Activated CD8-positive, alpha-beta memory T cell treated with anti-CD3 and anti-CD28 coated beads for 24 hours (primary cell): ENCODE measurements around the gene GSAP.

Experiments used
- DNase-seq: peaks from one replicate; pipeline ENCODE4 v3.0.0-alpha.2; 2020

The GSAP gene

DNA sequence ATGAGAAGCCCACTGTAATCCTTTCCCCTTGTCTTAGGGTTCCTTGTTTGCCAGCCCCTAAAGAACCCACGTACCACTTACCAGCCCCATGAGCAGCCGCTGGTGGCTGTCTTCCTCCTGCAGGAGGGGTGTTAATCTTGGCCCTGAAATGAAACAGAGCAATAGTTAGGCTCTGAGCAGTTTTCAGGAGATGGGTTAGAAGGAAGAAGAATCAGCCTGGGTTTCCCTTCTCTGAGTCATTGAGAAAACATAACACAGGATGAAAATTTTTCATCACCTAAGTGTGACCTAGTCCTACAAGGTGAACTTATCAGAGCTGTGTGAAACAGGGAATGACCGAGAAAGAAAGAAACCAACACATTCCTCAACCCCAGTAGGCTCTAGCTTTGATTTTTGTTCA, 90.0 kb downstream of the GSAP start:
- no peak for DNase-seq

DNA sequence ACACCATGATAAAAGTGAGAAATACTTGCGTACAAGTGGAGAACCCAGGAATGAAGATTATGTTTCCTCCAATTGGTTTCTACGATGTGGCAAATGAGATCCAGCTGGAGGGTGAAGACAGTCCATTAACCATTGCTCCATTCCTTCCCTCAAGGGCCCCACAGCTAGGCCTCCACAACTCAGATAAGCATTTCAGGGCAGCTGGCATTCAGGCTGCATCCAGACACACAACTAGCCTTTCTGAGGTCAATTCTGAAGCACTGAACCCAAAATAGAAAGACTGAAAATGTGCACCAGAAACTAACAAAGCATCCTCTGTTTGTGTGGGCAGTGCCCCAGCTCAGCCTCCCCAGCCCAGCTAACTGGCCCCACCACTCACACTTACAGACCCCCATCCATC, 94.8 kb downstream of the GSAP start:
- no peak for DNase-seq

DNA sequence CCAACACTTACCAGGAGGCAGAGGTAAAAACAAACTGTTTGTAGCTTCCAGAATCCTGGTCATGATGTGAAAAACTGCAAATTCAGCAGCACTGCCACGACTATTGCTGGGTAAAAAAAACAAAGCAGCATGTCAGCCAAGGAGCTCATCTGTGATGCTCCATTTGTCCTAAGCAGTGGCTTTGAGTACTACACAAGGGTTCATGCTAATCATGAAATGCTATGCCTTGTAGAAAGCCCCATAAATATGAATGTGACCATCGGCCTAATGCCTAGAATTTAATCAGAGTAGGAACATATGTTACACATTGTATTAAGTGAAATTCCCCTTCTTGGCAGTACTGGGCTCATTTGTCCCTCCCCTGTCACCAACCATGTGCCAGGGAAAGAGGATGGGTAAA, 95.4 kb downstream of the GSAP start:
- no peak for DNase-seq

DNA sequence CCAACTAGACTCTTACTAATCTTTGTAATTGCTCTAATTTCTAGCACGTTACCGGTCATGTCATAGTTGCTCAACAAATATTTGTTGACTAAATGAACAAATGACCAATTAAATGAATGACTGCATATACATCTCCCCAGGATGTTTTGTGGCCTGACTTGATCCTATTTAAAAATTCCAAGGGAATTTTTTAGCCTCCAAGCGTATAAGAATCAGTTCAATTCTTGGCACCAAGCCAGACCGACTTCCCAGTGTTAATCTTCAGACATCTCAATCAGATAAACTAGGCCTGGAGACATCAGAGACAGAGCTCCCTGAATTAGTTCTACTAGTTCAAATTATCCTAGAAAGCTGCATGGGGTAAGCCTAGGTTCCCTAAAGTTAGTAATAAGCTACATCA, 96.0 kb downstream of the GSAP start:
- DNase-seq, result no peak

DNA sequence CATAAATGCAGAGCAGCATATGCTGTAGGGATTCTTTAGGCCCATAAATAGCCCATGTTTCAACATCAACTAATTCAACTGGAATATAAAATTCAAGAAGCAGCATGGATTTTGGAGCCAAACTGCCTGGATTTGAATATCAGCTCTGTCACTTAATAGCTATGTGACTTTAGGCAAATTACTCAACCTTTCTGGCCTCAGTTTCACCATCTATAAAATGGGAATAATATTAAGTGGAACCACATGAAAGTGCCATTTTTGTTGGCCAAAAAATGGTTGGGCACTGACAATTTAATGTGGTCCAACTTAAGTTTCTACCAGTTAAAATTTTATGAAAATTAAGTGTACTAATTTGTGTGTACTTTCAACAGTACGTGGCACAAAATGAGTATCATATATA, 98.1 kb downstream of the GSAP start:
- DNase-seq, result no peak

DNA sequence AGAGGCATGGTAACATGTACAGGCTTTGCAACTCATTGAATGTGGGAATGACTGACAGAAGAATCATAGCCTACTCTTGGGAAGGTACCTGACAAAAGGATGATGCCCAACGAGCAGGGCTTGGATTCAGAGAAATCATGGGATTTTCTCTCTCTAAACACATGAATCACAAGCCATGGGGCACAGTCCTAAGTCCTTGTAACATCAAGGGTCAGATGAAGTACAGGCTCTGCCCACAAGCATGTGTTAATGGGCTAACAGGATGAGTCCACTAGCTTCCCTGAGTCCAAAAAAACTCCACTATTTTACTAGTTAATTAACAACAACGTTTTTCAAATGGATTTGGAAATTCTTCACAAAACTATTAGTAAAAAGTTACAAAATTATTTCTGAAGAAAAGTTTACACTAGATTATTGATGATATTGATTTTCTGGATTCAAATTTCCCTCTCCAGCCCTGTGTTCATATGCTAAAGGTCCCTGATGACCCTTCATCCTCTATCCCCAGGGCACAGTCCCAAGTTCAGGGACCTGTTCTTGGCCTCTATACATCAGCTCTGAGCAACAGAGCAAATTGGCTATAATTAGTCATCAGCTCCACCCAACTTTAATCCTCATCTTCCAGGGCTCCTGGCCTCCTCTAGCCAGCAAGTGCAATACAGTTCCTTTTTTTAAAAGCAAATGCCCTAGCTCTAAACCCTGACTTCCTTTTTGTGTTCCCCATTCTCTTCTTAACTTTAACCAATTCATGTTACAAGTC, 99.8 kb downstream of the GSAP start:
- DNase-seq, result no peak

DNA sequence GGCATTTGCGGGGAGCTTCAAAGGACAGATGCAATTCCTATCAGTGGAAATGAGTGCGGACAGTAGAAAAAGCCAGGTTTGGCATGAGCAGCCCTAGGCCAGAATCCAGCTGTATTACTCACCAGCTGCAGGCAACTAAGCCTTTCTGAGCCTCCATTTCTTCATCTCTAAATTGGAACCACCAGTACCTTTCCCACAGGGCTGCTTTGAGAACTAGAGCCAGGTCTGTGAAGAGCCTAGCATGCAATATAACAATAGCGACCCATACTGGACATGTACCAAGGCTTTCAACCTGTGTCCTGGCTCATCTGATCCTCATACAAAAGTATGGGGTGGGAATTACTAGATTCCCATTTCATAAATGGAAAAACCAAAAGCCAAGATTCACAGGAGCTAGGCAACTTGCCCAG, 101.0 kb downstream of the GSAP start:
- DNase-seq, result no peak

DNA sequence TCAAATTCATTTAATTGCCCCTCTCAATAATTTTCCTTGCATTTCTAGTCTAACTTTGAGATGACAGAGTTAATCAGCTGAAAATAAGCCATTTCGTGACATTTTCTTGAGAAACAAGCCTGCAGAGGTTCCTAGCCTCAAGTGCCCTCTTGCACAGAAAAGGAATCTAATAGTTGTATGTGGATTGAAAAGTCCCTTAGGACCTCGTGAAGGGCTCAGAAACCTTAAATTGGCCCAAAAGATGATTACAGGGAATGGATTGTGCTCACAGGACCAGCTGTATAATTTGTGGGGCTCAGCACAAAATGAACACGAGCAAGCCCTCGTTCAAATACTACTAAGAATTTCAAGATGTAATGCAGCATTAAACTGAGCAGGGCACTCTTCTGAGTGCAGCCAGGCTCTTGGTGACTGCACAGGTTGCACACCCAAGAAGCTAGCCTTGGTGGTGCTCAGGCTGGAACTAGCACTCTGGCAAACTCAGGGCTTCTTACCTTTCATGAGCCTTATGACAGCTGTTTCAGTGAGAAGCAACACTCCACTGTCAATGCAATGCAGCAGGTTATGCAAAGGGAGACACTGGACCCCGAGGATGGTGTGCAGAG, 102.2 kb downstream of the GSAP start:
- DNase-seq, result no peak

DNA sequence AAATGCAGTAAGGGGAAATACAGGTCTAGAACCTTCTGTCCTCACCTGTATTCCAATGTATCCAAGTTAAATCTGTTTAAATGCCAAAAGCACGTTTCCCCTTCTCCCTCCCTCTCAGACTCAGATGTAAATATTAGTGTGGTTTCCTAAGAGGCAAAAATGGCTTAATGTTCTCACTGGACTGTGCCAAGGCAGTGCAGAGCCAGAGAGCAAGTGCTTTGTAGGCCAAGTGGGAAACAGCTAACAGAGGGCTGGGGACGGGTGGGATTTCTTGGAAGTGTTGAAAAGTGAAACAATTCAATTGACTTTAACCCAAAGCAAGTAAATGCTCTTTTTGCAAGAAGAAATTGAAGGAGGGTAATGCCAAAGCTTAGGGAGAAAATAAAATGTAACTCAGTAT, 103.1 kb downstream of the GSAP start:
- DNase-seq, result no peak

DNA sequence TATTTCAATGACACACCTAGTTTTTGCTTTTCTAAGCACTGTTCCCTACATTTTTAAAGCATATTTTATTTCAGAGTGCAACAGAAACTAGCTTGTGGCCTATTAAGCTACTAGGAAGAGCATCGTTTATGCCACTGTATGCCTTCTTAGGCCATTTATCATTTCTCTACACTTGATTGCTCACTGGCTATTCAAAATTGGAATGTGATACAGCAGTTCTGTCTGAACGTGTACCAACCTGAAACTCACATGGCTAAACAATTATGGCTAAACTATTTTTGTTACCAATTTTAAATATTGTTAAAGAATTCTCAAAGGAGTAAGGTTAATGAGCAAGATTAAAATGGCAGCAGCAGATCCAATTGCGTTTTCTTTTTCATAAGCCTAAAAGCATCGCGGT, 105.2 kb downstream of the GSAP start:
- DNase-seq, result no peak

DNA sequence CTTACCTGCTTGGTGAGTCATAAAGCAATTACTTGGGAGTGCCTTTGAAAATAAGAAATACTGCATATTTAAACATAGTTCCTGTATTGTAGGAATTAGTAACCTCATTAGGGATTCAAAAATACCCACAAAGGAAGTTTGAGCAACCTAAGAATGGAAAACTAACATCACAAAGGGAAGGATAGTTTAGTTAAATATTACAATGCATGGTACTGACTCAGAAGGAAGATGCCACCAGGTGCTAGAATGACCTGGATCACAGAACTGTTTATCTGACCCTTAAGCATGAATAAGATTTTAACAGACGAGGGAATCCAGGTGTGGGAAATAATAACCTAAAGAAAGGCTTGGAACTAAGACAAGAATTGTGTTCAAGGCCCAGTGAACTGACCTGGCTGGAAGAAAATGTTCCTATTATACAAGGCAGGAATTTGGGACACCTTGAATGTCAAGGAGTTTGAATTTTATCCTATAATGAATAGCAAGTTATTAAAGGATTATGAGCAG, 106.4 kb downstream of the GSAP start:
- no peak for DNase-seq

DNA sequence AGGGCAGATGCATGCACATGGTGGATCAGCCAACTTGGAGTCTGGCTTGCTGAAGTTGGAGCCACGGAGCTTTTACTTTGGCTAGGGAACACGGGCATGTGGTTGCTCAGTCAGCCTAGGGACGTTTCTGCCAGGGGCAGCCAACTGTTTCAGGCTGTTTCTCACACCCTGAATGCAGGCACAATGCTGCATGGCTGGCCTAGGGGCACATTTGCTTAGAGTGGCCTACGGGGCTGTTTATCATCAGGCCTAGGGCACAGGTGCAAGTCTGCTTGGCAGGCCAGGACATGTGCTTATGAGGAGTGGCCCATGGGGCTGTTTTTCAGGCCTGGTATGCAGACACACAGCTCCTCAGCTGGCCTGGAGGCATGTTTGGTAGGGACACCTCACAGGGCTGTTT, 107.4 kb downstream of the GSAP start:
- DNase-seq, result no peak

DNA sequence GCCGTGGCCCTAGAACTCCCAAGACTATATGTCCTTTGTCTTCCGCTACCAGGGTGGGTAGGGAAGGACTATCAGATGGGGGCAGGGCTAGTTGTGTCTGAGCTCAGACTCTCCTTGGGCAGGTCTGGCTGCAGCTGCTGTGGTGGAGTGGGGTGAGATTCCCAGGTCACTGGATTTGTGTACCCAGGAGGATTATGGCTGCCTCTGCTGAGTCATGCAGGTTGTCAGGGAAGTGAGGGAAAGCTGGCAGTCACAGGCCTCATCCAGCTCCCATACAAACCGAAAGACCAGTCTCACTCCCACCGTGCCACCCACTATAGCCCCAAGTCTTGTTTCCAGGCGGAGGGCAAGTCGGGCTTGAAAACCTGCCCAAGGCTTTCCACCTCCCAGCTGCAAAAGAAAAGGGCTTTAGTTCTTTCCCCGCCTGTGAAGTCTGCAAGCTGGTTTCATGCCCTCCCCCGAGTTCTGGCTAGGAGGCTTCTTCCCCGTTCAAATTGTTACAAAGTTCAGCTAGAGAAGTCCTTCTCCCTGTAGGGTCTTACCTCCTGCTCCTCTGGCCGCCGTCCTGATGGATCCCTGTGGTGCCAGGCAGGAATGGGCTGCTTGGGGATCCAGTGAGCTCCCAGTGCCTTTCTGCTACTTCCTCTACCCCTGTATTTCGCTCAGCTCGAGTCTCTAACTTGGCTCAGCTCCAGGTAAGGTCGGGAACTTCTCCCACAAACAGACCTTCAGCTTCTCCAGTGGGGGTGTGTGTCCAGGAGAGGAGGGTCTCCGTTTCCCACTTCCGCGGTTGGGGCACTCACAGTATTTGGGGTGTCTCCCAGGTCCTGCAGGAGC, 109.7 kb downstream of the GSAP start:
- no peak for DNase-seq

DNA sequence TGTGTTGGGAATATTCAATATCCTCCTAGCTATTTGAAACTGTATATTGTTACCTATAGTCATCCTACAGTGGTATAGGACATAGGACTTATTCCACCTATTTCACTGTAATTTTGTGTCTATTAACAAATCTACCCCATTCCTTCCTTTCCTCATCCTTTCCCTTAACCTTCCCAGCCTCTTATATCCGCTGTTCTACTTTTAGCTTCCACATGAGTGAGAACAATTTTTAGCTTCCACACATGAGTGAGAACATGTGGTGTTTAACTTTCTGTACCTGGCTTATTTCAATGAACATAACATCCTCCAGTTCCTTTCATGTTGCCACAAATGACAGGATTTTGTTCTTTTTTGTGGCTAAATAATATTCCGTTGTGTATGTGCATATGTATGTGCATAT, 120.6 kb downstream of the GSAP start:
- DNase-seq, result no peak

DNA sequence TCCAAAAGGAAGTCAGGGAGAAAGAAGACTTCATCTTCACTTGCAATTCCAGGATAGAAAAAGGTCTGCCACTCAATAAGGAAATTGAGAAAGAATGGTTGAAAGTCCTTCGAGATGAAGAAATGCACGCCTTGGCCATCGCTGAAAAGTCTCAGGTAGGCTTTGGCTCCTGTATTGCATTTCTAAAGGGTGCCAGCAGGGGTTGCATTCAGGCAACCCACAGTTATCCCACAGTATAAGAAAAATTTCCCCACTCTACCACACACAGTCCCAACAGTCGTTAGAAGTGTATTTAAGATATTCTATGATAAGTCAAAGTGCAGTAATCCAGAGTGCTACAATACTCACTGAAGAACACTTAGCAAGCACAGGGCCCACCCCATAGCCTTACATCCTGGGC, 123.1 kb downstream of the GSAP start:
- no peak for DNase-seq

DNA sequence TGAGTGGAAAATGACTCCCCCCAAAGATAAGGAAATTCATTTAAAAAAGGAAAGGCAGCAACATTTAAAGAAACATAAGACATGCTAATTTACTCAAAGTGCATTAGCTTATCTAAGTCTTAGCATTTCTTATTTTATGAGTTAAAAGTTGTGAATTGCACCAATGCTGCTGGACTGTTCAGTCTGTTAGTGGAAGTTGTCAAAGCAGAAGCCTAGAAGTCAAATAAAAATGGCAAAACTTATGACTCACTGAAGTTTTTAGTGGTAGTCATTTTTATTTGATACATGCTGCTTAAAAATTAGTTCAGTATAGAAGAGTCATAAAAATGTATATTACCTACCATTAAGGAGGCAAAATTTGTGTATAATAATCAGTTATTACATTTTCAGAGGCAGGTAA, 125.7 kb downstream of the GSAP start:
- DNase-seq, result no peak

DNA sequence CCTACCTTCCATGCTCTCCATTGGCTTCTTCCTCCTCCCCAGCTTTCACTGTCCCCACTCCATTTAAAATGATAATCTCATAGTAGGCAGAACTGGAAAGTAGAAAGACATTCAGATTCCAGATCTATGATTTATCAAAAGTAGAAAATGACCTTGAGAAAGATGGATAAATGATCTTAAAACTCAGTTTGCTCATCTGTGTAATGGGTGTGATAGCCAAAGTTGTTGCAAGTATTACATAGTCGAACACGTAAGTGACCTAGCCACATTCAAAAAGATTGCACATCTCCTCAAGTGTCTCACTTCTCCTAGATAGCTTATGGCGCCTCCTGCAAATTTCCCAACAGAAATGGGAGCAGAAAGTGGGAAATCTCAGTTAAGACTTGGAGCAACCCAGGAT, 126.8 kb downstream of the GSAP start:
- no peak for DNase-seq

DNA sequence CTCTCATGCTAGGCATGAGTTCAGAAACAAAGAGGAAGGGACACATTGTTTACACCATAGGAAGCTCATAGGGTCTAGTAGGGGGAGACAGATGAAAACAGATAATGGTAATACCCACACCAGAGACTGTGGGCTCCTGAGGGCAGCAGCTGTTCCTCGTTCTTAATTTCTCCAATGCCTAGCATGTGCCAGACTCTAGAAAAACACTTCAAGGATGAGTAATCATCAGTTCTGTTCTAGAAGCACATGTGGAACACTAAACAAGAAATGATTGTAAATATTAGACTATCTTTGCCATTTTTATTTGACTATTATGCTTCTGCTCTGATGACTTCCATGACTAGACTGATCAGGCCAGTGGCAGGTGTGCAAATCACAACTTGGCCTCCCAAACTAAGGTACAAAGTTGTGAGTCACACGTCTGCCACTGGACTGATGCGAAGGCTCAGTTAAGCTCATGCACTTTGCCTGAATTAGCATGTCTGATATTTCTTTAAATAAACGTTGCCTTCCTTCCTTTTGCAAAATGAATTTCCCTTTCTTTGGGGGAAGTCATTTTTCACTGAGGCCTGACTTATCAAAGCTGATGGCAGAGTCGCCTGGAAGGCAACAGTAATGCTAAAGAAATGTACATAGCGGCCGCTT, 127.4 kb downstream of the GSAP start:
- no peak for DNase-seq

DNA sequence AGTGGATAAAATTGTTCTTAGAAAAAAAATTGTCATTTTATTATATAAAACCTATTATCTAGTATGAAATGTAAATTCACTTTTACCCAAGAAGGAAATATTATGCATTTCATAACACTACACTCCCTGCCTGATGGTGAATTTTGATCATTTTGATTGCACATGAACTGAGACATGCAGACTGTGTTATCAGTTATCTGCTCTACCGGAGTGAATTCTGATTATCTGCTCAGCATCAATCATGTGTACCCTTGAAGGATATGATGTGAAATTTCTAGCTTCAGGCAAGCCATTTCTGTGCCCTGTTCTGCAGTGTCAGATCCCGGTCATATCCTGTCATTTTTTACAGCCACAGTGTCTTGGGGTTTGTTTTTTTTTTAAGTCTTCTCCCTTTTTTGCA, 131.5 kb downstream of the GSAP start:
- no peak for DNase-seq

DNA sequence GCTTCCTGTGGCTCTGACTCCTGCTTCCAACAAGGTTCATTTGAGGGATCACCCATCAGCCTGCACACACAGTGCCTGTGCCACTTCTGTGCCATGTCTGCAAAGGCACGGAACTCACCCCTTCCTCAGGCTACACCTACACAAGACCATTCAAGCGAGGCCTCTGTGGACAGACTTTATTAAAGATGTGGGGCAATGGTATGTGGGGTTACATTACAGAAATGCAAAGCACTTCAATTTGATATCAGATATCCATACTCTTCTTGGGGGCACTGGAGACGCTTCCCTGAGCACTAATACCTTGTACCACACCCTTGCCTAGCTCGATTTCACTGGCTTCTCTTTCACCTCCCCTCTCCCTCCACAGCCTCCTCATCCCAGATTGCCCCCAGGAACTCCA, 132.1 kb downstream of the GSAP start:
- no peak for DNase-seq

DNA sequence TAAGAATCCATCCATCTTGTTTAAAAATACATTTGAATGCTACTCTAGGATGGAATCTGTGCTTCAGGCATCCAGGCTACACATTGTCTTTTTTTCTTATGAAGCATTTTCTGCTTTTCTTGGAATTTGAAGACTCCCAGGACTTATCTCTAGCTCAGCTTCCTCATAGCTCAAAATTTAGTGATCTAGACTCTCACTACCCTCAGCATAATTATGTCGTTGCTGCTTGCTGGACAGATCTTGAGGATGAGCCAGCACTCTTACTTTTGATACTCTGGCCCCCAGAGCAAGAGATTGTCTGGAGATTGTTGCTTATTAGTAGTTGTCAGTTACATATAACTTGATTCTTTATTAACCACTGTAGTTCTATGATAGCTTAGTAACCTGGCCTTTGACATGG, 133.3 kb downstream of the GSAP start:
- no peak for DNase-seq

DNA sequence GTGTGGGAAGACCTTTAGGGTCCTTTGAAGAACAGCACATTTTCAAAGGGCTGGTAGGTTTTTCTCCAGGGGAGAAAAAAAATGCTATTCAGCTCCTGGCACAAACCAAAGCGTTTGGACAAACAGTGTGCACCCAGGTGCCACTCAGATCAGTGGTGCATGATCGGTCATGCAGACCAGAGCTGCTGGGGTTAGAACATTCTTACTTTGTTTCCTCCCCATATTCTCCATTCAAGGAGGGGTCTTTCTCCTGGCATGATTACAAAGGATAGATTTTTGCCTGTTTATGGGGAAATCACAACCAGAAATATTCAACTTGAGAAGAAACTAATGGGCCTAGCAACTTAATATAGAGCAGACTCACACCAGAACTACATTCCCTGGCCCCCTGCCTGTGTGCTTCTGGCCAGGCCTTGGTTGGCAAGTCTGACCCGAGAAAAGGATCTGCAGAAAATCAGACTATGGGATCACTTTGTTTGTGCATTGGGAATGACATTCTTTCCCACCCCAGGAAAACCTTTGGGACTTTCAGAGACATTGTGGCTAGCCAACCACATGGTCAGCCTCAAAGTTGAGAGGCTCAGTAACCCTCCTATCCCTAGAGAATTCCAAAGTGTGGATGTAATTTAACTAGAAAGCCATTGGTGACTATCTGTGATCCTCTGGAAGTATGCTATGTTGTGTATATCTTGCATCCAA, 134.2 kb downstream of the GSAP start:
- no peak for DNase-seq

DNA sequence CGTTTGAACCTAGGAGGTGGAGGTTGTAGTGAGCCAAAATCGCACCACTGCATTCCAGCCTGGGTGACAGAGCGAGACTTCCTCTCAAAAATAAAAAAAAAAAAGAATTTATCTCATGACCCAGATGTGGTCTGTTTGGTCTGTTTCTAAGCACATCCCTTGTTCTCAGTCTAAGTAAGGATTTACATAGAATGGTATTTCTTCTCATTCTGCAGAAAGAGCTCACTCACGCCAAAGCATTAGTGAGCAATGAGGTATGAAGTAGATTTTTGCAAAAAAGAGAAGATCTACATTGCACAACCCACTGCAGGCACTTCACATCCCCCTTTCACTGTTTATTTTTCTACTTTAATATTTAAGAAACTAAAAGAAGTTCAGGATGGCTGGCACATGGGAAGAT, 140.0 kb downstream of the GSAP start:
- DNase-seq, result no peak
